ENCODE measurements around the gene CPNE6.
"Not testable (repeated sequence)": the region's sequence is repeated elsewhere in the genome, so short reads cannot be mapped to it uniquely, and the experiment has no call there.

- TF ChIP-seq CTCF (IDR thresholded peaks at IDR 0.05); EZH2 (IDR thresholded peaks at IDR 0.05; ENCODE audit: borderline replicate concordance, insufficient read depth, low read depth, low read length, poor library complexity, severe bottlenecking): not testable (repeated sequence)
Measured at GRCh38 chr14:24050753-24051152, 20.6 kb upstream of the CPNE6 start.

Measured in B cell (primary cell).